ENCODE results near the gene SLC6A5.

DNA sequence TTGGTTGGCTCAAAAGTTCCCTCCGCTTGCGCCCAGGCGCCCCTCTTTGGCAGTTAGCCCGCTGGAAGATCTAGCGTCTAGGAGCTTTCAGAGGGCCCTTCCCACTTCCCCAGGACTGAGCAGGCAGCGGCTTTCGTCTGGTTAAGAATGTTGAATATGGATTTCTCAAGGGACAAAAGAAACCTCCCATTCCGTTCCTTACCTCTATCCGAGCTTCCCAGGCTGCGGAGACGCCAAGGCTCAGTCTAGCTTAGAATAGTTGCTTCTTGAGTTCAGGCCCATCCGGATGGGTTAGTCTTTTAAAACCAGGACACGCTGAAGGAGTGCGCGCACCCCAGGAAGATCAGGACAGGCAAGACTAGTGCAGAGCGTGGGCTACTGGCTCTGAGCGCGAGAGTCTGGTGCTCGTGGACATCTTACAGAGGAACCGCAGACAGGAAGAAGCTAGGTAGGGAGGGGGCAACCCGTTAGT lies 71.6 kb downstream of the SLC6A5 start:
- TF ChIP-seq POLR2A (IDR thresholded peaks at IDR 0.05; ENCODE audit: low read depth, low read length): no peak
- no peak for TF ChIP-seq EZH2 (IDR thresholded peaks at IDR 0.05; ENCODE audit: borderline replicate concordance, low read depth, low read length, severe bottlenecking)
- TF ChIP-seq JUN (IDR thresholded peaks at IDR 0.05; ENCODE audit: borderline replicate concordance, insufficient read depth, insufficient read length, low read depth): no peak
- TF ChIP-seq, protein P1, sequence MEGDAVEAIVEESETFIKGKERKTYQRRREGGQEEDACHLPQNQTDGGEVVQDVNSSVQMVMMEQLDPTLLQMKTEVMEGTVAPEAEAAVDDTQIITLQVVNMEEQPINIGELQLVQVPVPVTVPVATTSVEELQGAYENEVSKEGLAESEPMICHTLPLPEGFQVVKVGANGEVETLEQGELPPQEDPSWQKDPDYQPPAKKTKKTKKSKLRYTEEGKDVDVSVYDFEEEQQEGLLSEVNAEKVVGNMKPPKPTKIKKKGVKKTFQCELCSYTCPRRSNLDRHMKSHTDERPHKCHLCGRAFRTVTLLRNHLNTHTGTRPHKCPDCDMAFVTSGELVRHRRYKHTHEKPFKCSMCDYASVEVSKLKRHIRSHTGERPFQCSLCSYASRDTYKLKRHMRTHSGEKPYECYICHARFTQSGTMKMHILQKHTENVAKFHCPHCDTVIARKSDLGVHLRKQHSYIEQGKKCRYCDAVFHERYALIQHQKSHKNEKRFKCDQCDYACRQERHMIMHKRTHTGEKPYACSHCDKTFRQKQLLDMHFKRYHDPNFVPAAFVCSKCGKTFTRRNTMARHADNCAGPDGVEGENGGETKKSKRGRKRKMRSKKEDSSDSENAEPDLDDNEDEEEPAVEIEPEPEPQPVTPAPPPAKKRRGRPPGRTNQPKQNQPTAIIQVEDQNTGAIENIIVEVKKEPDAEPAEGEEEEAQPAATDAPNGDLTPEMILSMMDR (IDR thresholded peaks at IDR 0.05; ENCODE audit: extremely low read depth in 1 of 2, insufficient read depth in 1 of 2, low read depth in 1 of 2, low read length in 2 of 2): no peak
- TF ChIP-seq, protein P2, sequence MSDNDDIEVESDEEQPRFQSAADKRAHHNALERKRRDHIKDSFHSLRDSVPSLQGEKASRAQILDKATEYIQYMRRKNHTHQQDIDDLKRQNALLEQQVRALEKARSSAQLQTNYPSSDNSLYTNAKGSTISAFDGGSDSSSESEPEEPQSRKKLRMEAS (IDR thresholded peaks at IDR 0.05; ENCODE audit: insufficient read depth, insufficient read length): no peak
- no peak for TF ChIP-seq MYC (IDR thresholded peaks at IDR 0.05; ENCODE audit: low read depth, low read length)
- TF ChIP-seq POLR2AphosphoS5 (IDR thresholded peaks at IDR 0.05; ENCODE audit: insufficient read depth, low read depth, low read length): no peak
- no peak for TF ChIP-seq GATA2 (IDR thresholded peaks at IDR 0.05; ENCODE audit: insufficient read depth, insufficient read length, low read depth, low read length)
- no peak for TF ChIP-seq FOS (IDR thresholded peaks at IDR 0.05; ENCODE audit: borderline replicate concordance, insufficient read depth, low read length)

Data from endothelial cell of umbilical vein (primary cell).